T-helper 17 cell (primary cell): ENCODE data around the gene MRPL32. TPM values are rescaled to one million over a fixed set of nuclear protein-coding genes. Genes with fewer than 3 reads are reported as not detected.
"Not testable (repeated sequence)": the region's sequence is repeated elsewhere in the genome, so short reads cannot be mapped to it uniquely, and the experiment has no call there.

Experiments
- ATAC-seq: fragments of 150-1000 bp; cut with Tn5 transposase; 2 replicates; pipeline ENCODE4 v1.10.0; 2021; ENCODE audit warnings: mild to moderate bottlenecking, moderate library complexity
- DNase-seq, 3 donors: peaks; one replicate each; pipeline versions ENCODE4 v3.0.0 to v3.0.0-alpha.2; 2020 to 2021
- H3K9me3 ChIP-seq: one replicate; pipeline ENCODE4 v1.7.0; 2013; ENCODE audit warnings: low read length, mild to moderate bottlenecking; ENCODE audit not compliant: control insufficient read depth, poor library complexity, severe bottlenecking
- H3K27ac Mint-ChIP-seq: one replicate; pipeline ENCODE4 v1.8.0; 2022; ENCODE audit warnings: mild to moderate bottlenecking, moderate library complexity, mixed read lengths
- H3K27me3 Mint-ChIP-seq: one replicate; pipeline ENCODE4 v1.8.0; 2022; ENCODE audit warnings: mixed read lengths
- H3K36me3 Mint-ChIP-seq: one replicate; pipeline ENCODE4 v1.8.0; 2022; ENCODE audit warnings: low read depth, mixed read lengths
- H3K4me1 Mint-ChIP-seq: one replicate; pipeline ENCODE4 v1.8.0; 2022; ENCODE audit warnings: mild to moderate bottlenecking, mixed read lengths
- H3K4me3 Mint-ChIP-seq: one replicate; pipeline ENCODE4 v1.8.0; 2022; ENCODE audit warnings: mild to moderate bottlenecking, moderate library complexity, mixed read lengths
- total RNA-seq, 4 donors: library from RNA in 2 of 4; stranded (reverse) in 2 of 4; gene quantifications; one replicate each; pipeline ENCODE4 v1.2.3 and lab custom pipeline; 2022 to 2026

The MRPL32 gene
- 10 to 100 TPM; 31.1 to 39.1 TPM for total RNA-seq
- total RNA-seq (lab: John Stamatoyannopoulos, UW): 46.8 to 61.0 reads per million in 2 donors

GRCh38 chr7:42931834-42932651, at the start of gene MRPL32, which contains the start of gene PSMA2:
Gene MRPL32, plus strand, starts transcription at chr7:42932376. Its CDS starts 11 bp downstream, at chr7:42932387.
Gene PSMA2, minus strand, starts transcription at chr7:42932174. Its CDS starts 16 bp downstream, at chr7:42932158.
- H3K4me3 Mint-ChIP-seq: peak within 1 kb of the TSS; percentile 100
- H3K9me3 ChIP-seq: no peaks in the 10 kb centered on the region
- ATAC-seq (peak; percentile 99), DNase-seq (peak; percentile 87 to 92 (median 91))
- H3K27me3 Mint-ChIP-seq: no peaks in the 10 kb centered on the region
- peaks cover 38% of the 10 kb centered on the region for H3K4me1 Mint-ChIP-seq
- peak within 1 kb of the TSS; percentile 98 for H3K27ac Mint-ChIP-seq
- H3K36me3 Mint-ChIP-seq: peaks cover 6% of the 10 kb centered on the region

DNA sequence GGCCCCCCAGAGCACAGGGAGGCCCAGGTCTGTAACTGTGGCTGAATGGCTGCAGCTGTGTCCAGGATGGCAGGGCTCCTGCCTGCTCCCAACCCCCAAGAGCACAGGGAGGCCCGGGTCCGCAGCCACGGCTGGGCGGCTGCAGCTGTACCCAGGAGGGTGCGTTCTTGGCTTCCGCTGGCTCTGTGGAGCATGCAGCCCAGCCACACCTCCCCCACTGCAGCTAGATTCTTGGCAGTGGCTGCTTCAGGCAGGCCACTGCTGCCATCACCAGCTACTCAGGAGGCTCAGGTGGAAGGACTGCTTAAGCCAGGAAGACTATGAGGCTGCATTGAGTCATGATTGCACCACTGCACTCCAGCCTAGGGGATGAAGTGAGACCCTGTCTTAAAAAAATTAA, 48.2 kb upstream of the MRPL32 start:
- H3K9me3 ChIP-seq: no peaks in the 10 kb centered on the region
- DNase-seq: no peak
- peaks cover 17% of the 10 kb centered on the region for H3K27me3 Mint-ChIP-seq
- H3K36me3 Mint-ChIP-seq: peaks cover 3% of the 10 kb centered on the region
- H3K27ac Mint-ChIP-seq: no peak overlapping the region
- no peak overlapping the region for H3K4me3 Mint-ChIP-seq
- no peak for ATAC-seq
- H3K4me1 Mint-ChIP-seq: peaks cover 16% of the 10 kb centered on the region

GRCh38 chr7:42885183-42885582, 47.0 kb upstream of the MRPL32 start:
- not testable (repeated sequence) for H3K9me3 ChIP-seq, H3K4me3 Mint-ChIP-seq, ATAC-seq, H3K36me3 Mint-ChIP-seq, DNase-seq
- Mint-ChIP-seq H3K27me3 (peaks cover 11% of the 10 kb centered on the region), H3K27ac (peak overlapping the region; percentile 70), H3K4me1 (peaks cover 20% of the 10 kb centered on the region)

DNA sequence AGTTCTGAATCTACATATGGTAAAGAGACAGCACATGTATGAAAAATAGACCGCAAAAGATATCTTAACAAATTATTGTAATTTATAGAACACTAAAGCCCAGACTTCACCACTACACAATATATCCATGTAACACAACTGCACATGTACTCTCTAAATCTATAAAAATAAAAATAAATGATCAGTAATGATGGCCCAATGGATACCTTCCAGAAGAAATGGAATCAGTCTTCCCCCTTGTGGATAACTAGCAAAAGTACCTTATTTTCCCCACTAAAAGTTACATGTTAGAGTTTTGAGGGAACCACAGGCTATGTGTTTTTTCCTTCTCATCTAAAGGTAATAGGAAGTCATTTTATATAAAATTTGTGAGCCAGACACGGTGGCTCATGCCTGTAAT, 46.0 kb upstream of the MRPL32 start:
- no peak for DNase-seq
- Mint-ChIP-seq H3K4me3 (no peak overlapping the region), H3K27me3 (peaks cover 11% of the 10 kb centered on the region), H3K4me1 (peaks cover 20% of the 10 kb centered on the region), H3K27ac (no peak overlapping the region), H3K36me3 (peaks cover 3% of the 10 kb centered on the region)
- no peak for ATAC-seq
- H3K9me3 ChIP-seq: no peaks in the 10 kb centered on the region

DNA sequence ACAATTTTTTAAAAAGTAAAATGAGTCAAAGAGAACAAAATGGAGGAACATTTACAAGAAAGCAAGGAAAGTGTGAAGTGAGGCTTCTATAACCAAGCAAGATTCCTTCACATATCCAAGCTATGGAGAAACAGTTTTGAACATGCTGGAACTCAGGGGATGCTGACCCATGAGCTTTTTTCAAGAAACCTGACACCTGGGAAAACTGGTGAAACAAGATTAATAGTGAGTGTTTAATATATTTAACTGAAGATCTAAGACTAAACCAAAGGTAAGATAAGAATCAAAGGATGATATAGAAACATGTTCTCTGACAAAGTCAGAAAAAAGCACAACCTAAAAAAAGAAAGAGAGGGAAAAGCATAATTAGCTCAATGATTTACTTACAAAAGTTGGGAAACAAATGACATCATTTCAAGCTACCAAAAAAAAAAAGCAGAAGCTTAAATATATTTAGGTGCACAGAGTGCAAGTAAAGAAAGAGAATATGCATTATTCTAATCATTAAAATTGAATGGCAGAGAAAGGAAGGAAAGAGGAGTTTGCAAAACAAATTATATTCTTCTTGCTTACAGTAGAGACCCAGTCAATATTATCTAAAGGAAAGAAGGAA, 45.2 kb upstream of the MRPL32 start:
- DNase-seq (no peak), ATAC-seq (no peak)
- Mint-ChIP-seq H3K27ac (peak overlapping the region; percentile 95), H3K36me3 (peaks cover 3% of the 10 kb centered on the region), H3K4me1 (peaks cover 20% of the 10 kb centered on the region), H3K4me3 (peak overlapping the region; percentile 90), H3K27me3 (peaks cover 11% of the 10 kb centered on the region)
- no peaks in the 10 kb centered on the region for H3K9me3 ChIP-seq

DNA sequence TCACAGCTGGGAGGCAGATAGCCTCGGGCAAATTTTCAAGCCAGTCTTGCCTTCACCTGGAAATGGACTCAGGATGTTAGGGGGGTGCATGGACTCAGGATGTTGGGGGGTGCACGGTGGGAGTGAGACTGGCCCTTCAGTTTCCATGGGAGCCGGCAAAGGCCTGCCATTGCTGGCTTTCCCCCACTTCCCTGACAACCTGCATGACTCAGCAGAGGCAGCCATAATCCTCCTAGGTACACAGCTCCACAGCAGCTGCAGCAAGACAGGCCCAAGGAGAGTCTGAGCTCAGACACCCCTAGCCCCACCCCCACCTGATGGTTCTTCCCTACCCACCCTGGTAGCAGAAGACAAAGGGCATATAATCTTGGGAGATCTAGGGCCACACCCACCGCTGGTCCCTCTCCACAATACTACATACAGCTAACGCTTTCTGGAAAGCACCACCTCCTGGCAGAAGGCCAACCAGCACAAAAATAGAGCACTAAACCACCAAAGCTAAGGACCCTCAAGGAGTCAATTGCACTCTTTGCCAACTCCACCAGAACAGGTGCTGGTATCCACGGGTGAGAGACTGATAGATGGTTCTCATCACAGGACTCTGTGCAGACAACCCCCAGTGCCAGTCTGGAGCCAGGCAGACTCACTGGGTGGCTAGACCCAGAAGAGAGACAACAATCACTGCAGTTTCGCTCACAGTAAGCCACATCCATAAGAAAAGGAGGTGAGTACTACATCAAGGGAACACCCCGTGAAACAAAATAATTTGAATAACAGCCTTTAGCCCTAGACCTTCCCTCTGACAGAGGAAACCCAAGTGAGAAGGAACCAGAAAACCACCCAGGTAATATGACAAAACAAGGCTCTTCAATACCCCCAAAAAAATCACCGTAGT, 38.6 kb upstream of the MRPL32 start:
- H3K36me3 Mint-ChIP-seq: no peaks in the 10 kb centered on the region
- ATAC-seq (no peak), DNase-seq (no peak)
- no peaks in the 10 kb centered on the region for H3K9me3 ChIP-seq
- H3K27ac Mint-ChIP-seq: no peak overlapping the region
- no peak overlapping the region for H3K4me3 Mint-ChIP-seq
- H3K27me3 Mint-ChIP-seq: peaks cover 5% of the 10 kb centered on the region
- peaks cover 7% of the 10 kb centered on the region for H3K4me1 Mint-ChIP-seq

DNA sequence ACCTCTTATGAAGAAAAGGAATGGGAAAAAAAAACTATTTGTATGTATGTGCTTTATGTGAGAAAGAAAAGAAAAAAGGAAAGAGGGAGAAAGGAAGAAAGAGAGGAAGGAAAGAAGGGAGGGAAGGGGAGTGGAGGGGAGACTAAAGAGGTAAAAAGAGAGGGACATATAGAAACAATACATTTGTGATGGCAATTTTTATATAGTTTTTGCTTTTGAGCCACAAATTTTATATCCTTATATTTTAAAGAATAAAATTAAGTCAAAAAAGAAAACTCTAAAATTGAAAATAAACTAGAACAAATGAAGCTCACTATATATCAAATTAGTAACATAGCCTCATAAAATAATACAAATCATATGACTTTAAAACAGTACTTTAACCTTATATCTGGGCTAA, 31.3 kb upstream of the MRPL32 start:
- no peak overlapping the region for H3K27ac Mint-ChIP-seq
- H3K4me3 Mint-ChIP-seq: no peak overlapping the region
- H3K4me1 Mint-ChIP-seq: no peaks in the 10 kb centered on the region
- H3K36me3 Mint-ChIP-seq: no peaks in the 10 kb centered on the region
- no peaks in the 10 kb centered on the region for H3K9me3 ChIP-seq
- ATAC-seq: no peak
- H3K27me3 Mint-ChIP-seq: no peaks in the 10 kb centered on the region
- no peak for DNase-seq

- Mint-ChIP-seq H3K27me3 (no peaks in the 10 kb centered on the region), H3K4me1 (no peaks in the 10 kb centered on the region), H3K4me3 (no peak overlapping the region), H3K36me3 (no peaks in the 10 kb centered on the region), H3K27ac (no peak overlapping the region)
- DNase-seq (no peak), ATAC-seq (no peak)
- no peaks in the 10 kb centered on the region for H3K9me3 ChIP-seq
Measured at GRCh38 chr7:42902331-42902730, 29.8 kb upstream of the MRPL32 start.

DNA sequence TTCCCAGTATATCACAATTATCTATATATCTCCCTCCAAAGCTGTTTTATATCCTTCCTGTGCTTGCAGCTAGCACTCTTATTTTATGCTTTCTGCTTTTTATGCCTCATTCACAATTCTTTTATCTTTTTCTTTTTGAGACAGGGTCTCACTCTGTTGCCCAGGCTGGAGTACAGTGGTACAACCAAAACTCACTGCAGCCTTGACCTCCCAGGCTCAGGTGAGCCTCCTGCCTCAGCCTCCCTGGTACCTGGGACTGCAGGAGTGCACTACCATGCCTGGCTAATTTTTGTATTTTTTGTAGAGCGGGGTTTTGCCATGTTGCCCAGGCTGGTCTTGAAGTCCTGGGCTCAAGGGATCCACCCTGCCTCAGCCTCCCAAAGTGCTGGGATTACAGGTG, 26.0 kb upstream of the MRPL32 start:
- ATAC-seq: no peak
- Mint-ChIP-seq H3K4me1 (peaks cover 6% of the 10 kb centered on the region), H3K4me3 (no peak overlapping the region), H3K27ac (no peak overlapping the region), H3K36me3 (no peaks in the 10 kb centered on the region), H3K27me3 (no peaks in the 10 kb centered on the region)
- H3K9me3 ChIP-seq: no peaks in the 10 kb centered on the region
- no peak for DNase-seq

DNA sequence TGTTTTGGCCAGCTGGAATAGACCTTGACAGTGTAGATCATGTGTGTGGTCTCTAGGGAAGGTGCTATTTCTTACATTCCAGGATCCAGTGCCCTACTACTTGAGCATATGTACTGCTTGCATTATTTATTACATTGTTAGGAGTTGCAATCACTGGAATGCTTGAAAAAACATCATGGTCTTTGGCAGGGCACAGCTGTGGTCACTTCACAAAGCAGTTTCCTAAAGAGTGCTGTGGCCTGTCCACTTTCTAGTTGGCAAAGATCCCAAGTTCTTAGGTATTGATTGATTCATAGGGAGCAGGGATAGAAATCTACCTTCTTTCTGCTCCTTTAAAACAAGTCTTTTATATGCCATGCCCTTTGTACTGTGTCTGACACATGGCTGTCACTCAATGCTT, 24.9 kb upstream of the MRPL32 start:
- ATAC-seq: no peak
- no peak for DNase-seq
- Mint-ChIP-seq H3K4me3 (no peak overlapping the region), H3K27me3 (no peaks in the 10 kb centered on the region), H3K36me3 (no peaks in the 10 kb centered on the region), H3K4me1 (peaks cover 10% of the 10 kb centered on the region), H3K27ac (peak overlapping the region; percentile 2)
- H3K9me3 ChIP-seq: no peaks in the 10 kb centered on the region

- Mint-ChIP-seq H3K4me3 (peak overlapping the region; percentile 87), H3K36me3 (no peaks in the 10 kb centered on the region), H3K27me3 (no peaks in the 10 kb centered on the region), H3K27ac (no peak overlapping the region), H3K4me1 (peaks cover 15% of the 10 kb centered on the region)
- DNase-seq (no peak), ATAC-seq (no peak)
- no peaks in the 10 kb centered on the region for H3K9me3 ChIP-seq
Measured at GRCh38 chr7:42910306-42910705, 21.9 kb upstream of the MRPL32 start.

GRCh38 chr7:42911454-42912447, 20.4 kb upstream of the MRPL32 start, which contains the start of gene C7orf25:
Gene C7orf25, minus strand, starts transcription at chr7:42912070. Its CDS starts 1,170 bp downstream, at chr7:42910900.
- Mint-ChIP-seq H3K27me3 (no peaks in the 10 kb centered on the region), H3K27ac (peak within 1 kb of the TSS; percentile 92), H3K4me3 (peak within 1 kb of the TSS; percentile 92), H3K4me1 (peaks cover 15% of the 10 kb centered on the region), H3K36me3 (no peaks in the 10 kb centered on the region)
- peak; percentile 95 for DNase-seq
- no peaks in the 10 kb centered on the region for H3K9me3 ChIP-seq
- peak; percentile 95 for ATAC-seq
